ENCODE results near the gene SLC6A16. TPM values are rescaled to one million over a fixed set of nuclear protein-coding genes. Genes with fewer than 3 reads are reported as not detected.

Gene SLC6A16
- total and polyA plus RNA-seq, 2 experiments from 2014 or later = 0.31 to 1.8 TPM

DNA sequence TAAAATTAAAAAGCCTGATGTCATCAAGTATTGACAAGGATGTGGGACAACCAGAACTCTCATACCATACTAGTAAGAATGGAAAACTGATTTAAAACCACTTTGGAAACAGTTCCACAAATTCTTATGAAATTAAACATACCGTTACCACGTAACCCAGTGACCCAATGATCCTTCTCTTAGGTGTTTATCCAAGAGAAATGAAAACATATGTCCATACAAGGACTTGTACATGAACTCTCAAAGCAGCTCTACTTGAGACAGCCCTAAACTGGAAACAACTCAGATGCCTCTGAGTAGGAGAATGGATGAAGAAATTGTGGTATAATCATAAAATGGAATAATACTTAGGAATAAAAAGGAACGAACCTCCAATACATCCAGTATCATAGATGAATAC is 27.6 kb downstream of the SLC6A16 start (continued):
- TF ChIP-seq, protein P1, sequence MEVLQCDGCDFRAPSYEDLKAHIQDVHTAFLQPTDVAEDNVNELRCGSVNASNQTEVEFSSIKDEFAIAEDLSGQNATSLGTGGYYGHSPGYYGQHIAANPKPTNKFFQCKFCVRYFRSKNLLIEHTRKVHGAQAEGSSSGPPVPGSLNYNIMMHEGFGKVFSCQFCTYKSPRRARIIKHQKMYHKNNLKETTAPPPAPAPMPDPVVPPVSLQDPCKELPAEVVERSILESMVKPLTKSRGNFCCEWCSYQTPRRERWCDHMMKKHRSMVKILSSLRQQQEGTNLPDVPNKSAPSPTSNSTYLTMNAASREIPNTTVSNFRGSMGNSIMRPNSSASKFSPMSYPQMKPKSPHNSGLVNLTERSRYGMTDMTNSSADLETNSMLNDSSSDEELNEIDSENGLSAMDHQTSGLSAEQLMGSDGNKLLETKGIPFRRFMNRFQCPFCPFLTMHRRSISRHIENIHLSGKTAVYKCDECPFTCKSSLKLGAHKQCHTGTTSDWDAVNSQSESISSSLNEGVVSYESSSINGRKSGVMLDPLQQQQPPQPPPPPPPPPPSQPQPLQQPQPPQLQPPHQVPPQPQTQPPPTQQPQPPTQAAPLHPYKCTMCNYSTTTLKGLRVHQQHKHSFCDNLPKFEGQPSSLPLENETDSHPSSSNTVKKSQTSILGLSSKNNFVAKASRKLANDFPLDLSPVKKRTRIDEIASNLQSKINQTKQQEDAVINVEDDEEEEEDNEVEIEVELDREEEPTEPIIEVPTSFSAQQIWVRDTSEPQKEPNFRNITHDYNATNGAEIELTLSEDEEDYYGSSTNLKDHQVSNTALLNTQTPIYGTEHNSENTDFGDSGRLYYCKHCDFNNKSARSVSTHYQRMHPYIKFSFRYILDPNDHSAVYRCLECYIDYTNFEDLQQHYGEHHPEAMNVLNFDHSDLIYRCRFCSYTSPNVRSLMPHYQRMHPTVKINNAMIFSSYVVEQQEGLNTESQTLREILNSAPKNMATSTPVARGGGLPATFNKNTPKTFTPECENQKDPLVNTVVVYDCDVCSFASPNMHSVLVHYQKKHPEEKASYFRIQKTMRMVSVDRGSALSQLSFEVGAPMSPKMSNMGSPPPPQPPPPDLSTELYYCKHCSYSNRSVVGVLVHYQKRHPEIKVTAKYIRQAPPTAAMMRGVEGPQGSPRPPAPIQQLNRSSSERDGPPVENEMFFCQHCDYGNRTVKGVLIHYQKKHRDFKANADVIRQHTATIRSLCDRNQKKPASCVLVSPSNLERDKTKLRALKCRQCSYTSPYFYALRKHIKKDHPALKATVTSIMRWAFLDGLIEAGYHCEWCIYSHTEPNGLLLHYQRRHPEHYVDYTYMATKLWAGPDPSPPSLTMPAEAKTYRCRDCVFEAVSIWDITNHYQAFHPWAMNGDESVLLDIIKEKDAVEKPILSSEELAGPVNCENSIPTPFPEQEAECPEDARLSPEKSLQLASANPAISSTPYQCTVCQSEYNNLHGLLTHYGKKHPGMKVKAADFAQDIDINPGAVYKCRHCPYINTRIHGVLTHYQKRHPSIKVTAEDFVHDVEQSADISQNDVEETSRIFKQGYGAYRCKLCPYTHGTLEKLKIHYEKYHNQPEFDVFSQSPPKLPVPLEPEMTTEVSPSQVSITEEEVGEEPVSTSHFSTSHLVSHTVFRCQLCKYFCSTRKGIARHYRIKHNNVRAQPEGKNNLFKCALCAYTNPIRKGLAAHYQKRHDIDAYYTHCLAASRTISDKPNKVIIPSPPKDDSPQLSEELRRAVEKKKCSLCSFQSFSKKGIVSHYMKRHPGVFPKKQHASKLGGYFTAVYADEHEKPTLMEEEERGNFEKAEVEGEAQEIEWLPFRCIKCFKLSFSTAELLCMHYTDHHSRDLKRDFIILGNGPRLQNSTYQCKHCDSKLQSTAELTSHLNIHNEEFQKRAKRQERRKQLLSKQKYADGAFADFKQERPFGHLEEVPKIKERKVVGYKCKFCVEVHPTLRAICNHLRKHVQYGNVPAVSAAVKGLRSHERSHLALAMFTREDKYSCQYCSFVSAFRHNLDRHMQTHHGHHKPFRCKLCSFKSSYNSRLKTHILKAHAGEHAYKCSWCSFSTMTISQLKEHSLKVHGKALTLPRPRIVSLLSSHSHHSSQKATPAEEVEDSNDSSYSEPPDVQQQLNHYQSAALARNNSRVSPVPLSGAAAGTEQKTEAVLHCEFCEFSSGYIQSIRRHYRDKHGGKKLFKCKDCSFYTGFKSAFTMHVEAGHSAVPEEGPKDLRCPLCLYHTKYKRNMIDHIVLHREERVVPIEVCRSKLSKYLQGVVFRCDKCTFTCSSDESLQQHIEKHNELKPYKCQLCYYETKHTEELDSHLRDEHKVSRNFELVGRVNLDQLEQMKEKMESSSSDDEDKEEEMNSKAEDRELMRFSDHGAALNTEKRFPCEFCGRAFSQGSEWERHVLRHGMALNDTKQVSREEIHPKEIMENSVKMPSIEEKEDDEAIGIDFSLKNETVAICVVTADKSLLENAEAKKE (CRISPR knock-in tag; IDR thresholded peaks at IDR 0.05) = no peak
- TF ChIP-seq CREB1 (CRISPR knock-in tag; IDR thresholded peaks at IDR 0.05; ENCODE audit: low read depth) = no peak
- TF ChIP-seq ZNF114 (CRISPR knock-in tag; IDR thresholded peaks at IDR 0.05) = no peak
- no peak for TF ChIP-seq EZH2 (IDR thresholded peaks at IDR 0.05; ENCODE audit: low read depth, unreplicated experiment)
- no peak for TF ChIP-seq ZNF331 (CRISPR knock-in tag; IDR thresholded peaks at IDR 0.05; ENCODE audit: low read depth)
- no peak for TF ChIP-seq JUNB (IDR thresholded peaks at IDR 0.05; ENCODE audit: unreplicated experiment)

DNA sequence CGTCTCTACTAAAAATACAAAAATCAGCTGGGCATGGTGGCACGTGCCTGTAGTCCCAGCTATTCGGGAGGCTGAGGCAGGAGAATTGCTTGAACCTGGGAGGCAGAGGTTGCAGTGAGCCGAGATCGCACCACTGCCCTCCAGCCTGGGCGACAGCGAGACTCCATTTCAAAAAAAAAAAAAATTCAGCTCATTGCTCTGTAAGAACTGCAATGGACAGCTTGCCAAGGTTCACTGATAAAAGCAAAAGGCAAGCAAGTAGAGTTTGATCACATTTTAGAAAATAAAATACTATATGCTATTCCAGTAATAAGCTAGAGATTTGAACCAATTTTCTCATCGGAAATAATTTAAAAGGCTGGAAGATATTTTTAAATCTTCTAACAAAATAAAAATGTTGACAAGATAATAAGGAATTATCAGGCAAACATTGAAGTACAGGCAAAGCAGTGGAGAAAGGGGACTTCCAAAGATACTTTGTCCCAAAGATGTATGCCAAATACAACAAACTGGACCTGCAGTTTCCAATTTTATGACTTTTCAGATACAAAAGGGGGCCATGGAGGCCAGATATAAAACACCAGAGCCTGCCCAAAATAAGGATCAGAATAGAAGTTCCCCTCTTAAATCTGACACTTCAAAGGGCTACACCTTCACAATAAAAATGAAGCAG is 29.6 kb downstream of the SLC6A16 start:
- H3K27ac Mint-ChIP-seq = no peak overlapping the region
- Histone ChIP-seq H3K79me2 (replicated peaks; ENCODE audit: insufficient read depth) (no peaks in the 10 kb centered on the region), H3F3A (replicated peaks; ENCODE audit: low read depth) (0 out of 2 replicates have a peak, but pooled peaks cover 3% of the 10 kb centered on the region), H4K20me1 (replicated peaks; ENCODE audit: insufficient read depth) (no peaks in the 10 kb centered on the region), H3K4me2 (no peak overlapping the region), H3K27me3 (ENCODE audit: insufficient read depth) (no peaks in the 10 kb centered on the region), H3K27ac (ENCODE audit: low read depth) (no peak overlapping the region), H3K4me3 (no peak overlapping the region), H3K9me2 (ENCODE audit: insufficient read depth) (no peaks in the 10 kb centered on the region), H2AFZ (no peak overlapping the region), H3K4me1 (ENCODE audit: insufficient read depth) (no peaks in the 10 kb centered on the region; the same call in 1 of the 2 replicates), H3K36me3 (ENCODE audit: insufficient read depth) (no peaks in the 10 kb centered on the region)
- no peaks in the 10 kb centered on the region for H3K36me3 Mint-ChIP-seq (ENCODE audit: low read depth)
- no peaks in the 10 kb centered on the region for H3K9me3 Mint-ChIP-seq
- DNase-seq (ENCODE audit: low spot score) (no peak), ATAC-seq (no peak)
- TF ChIP-seq EZH2 (IDR thresholded peaks at IDR 0.05; ENCODE audit: low read depth, unreplicated experiment) = no peak
- no peaks in the 10 kb centered on the region; the same call in 2 of the 3 replicates for H3K4me1 Mint-ChIP-seq
- H3K27me3 Mint-ChIP-seq (ENCODE audit: insufficient read depth, low read depth, poor library complexity) = no peaks in the 10 kb centered on the region
- no peak overlapping the region for H3K4me3 Mint-ChIP-seq
